ENCODE results near the gene CAV2. TPM values are rescaled to one million over a fixed set of nuclear protein-coding genes. Genes with fewer than 3 reads are reported as not detected.

The CAV2 gene
- total RNA-seq, 2 donors from 2014 or later: 81.9 to 102 TPM

DNA sequence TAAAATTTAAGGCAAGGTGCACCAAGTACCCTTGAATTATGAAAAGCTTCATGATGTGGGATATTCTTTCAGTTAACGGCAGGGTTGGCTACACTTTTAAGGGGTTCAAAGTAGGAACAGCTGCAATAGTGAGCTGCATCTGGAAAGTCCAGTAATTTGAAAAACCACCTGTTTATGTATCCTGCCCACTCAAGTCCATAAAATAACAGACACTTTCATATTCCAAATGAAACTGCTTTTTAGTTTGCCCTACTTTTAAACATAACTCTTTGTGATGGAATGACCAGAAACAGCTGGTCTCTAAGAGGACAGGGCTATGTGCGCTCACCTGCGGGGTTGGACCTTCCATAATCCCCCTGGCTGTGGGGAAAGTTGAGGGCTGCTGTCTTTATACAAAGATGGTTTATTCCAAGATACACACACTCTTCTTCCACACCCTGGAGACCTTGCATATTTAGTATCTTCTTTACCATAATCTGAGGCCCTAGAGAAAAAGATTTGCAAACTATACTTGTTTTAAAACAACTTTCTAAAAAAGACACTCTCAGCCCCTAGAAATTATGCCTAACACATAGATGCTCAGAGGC lies 32.7 kb downstream of the CAV2 start:
- no peak for DNase-seq (ENCODE audit: low spot score)
- intact Hi-C loops (cut with DNase I): no loop called here

DNA sequence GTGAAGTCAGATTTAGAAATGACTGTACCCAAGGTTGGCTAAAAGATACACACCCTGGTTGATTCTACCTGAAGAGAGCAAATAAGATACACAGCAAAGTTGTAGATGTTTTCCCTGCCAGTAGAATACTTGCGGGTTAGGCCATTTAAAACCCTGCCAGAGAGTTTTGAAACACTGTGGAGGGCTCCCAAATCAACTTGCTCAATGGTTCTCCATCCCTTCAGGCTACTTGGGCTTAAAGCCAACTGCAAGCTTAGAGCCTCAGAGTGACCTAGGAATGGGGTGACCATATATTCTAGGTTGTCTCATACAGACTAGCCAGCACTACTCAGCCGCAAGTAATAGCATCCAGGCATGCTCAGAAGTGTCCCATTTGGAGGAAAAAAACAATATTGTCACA lies 35.3 kb downstream of the CAV2 start:
- intact Hi-C loops (cut with DNase I): no loop called here
- no peak for DNase-seq (ENCODE audit: low spot score)

DNA sequence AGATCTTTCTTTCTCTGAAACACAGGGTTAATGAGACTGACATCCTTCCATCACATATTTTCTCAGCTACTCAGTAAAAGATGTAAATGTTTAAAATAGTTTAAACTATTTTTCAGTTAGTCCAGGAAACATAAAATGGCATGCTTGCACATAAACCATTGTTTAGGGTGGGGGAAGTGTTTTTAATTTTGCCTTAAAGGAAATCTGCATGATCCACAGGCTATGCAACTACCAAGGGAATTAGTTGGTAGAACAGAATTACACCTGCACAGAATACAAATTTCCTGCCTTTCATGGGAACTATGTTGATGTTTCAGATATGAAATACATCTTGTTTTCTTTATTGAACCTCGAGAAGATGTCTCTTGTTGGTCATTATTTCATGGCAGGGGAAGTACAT lies 35.9 kb downstream of the CAV2 start:
- no peak for DNase-seq (ENCODE audit: low spot score)
- intact Hi-C loops (cut with DNase I): no loop called here

DNA sequence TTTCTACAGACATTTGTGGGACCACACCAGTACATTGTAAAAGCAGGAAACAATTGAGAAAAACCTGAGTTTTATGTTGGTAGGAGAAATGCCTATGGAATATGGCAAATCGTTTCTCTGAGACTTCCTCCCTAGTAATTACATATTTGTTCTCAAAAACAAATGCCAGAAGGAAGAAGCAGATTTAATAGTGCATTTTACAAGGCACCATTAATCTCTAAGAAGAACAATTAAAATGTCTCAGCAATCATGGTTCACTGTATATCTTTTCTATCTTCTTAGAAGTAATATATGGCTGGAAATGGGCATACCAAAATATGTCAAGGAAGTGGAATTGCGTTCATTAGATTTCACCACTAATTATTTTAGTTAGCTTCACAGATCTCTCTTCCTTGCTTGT lies 38.6 kb downstream of the CAV2 start:
- intact Hi-C loops (cut with DNase I): no loop called here

DNA sequence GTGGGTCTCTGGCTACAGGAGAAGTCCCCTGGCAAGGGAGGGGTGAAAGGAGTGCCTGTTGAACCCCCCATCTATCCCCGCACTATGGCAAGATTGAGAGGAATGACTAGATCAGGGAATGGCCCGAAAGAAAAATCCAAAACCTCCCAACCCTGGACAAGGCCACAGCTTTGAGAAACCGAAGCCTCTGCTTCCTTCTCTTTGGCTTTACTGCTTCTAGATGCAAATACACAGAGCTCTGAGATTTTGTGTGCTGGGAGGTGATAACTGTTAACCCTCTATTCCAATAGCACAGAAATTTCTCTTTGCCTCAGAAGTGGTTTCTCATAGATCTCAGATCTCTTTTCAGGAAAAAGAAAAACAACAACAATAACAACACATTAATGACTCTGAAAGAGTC lies 40.3 kb downstream of the CAV2 start:
- DNase-seq (ENCODE audit: low spot score): no peak

More for the DNA sequence above, 38.6 kb downstream of the CAV2 start:
- no peak for DNase-seq (ENCODE audit: low spot score)

DNA sequence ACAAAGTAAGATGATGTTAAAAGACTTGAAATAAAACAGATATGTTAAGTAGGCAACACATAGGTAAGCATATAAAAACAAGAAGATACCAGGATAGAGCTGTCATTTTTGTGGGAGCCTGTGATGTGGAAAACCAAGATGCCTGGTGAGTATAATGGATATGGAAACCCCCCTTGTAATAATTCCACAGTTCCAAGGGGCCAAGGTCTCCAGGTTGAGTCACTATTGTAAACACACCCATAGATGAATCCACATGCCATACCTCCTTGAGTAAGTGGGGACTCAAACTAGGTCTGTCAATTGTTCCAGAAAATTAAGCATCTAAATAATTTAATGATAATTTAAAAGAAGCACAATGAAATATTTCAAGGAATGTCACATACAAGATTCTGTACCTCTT lies 41.2 kb downstream of the CAV2 start:
- intact Hi-C loops (cut with DNase I): loop anchor here in 1 of 2 donors (5.0 kb wide), 1 partner anchor 42 kb away; no protein-coding TSS in a partner anchor
- DNase-seq (ENCODE audit: low spot score): no peak

More for the DNA sequence above, 40.3 kb downstream of the CAV2 start:
- intact Hi-C loops (cut with DNase I): loop anchor here in 1 of 2 donors (5.0 kb wide), 1 partner anchor 42 kb away; no protein-coding TSS in a partner anchor

DNA sequence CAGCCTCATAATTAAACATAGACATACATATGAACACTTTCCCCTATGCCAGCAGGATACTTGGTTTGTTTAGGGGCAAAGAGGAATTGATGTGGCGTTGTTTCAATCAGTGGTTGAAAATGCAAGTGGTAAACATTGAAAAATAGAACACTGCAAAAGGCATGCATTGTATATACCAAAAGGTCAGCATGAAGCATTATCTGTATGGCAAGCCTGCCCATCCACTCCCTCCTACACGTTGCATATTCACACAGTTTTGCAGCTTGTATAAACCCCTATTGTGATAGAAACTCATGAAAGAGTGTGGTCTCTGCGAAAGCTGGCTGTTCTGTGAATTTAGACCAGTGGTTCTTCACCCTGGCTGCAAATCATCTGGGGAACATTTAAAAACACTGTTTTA lies 42.4 kb downstream of the CAV2 start:
- intact Hi-C loops (cut with DNase I): loop anchor here in 1 of 2 donors (5.0 kb wide), 1 partner anchor 40 kb away; no protein-coding TSS in a partner anchor
- no peak for DNase-seq (ENCODE audit: low spot score)

DNA sequence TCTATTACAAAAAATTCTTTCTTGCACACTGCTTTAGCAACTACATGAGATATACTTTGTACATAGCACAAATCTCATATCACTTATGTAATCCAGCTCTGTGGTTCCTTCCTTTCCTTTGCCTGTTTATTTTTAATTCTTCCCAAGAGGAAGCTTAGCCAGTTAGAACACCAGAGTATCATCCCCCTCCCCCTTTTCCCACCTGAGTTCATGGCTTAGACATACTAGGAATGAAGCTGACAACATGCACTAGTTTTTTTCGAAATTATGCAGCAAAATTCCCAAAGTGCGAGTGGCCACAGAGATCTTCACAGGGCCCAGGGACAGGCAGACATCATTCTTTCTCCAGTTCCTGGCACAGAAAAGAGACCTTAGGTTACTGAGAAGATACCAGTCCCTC lies 43.1 kb downstream of the CAV2 start:
- intact Hi-C loops (cut with DNase I): loop anchor here in 1 of 2 donors (5.0 kb wide), 1 partner anchor 40 kb away; no protein-coding TSS in a partner anchor
- no peak for DNase-seq (ENCODE audit: low spot score)

DNA sequence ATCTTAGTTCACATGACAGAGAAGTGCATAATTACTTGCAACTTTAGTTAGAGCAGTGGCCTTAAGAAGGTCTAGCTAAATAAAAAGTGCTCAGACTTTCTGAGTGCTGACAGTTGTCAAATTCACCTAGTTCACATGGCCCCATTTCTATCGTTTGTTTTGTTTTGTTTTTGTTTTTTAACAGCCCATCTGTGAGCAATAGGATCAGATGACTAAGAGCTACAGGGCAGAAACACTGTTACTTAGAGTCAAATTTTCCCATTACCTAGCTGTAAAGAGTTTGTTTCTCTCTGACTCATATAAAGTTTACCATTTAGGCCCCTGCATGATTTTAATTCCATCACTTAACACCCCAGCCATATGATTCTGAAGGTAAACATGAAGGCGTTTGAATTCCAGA lies 44.1 kb downstream of the CAV2 start:
- intact Hi-C loops (cut with DNase I): loop anchor here in 1 of 2 donors (5.0 kb wide), 1 partner anchor 39 kb away; no protein-coding TSS in a partner anchor
- no peak for DNase-seq (ENCODE audit: low spot score)

DNA sequence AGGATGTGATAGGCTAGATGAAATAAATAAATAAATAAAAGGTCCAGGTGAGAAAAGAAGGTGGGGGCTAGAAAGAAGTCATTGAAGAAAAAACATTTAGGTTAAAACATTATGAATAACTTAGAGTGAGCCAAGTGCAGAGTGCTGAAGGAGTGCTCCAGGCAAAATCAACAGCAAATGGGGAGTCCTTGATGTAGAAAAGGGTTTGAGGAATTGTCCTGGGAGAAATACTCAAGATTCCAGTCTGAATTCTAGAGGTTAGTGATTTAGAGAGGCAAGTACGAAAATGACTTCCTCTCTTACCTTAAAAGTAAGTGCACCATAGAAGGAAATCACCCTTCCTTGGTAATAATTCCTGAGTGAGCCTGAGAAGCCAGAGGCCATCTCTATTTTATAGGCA lies 44.9 kb downstream of the CAV2 start:
- intact Hi-C loops (cut with DNase I): loop anchor here in 1 of 2 donors (5.0 kb wide), 1 partner anchor 38 kb away; no protein-coding TSS in a partner anchor
- no peak for DNase-seq (ENCODE audit: low spot score)

DNA sequence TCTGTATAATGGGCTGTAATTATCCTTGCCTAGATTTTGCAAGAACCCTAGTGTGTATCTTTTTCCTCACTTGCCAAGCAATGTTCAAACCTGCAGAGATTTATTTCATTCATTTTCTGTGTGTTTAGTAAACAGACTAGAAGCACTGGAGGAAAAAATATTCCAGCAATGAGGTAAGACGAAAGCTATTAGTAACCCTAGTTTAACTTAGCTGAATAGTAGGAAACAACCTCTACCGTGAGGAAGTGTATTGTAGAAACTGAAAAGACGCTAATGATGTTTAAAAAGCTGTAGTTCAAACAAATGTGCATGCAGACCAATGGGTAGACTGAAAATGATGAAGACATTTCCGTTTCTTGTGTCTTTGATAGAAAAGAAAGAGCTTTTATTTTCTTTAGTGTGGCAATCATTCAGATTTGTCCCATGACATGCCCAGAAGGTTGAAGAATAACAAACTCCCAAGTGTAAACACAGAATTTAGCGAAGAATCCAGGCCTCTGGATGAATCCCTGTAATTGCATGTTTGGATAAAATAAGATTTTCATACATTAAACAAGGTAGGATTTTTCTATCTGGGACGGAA lies 46.0 kb downstream of the CAV2 start:
- DNase-seq (ENCODE audit: low spot score): no peak
- intact Hi-C loops (cut with DNase I): loop anchor here in 1 of 2 donors (1.0 kb wide), 1 partner anchor 30 kb away; no protein-coding TSS in a partner anchor

DNA sequence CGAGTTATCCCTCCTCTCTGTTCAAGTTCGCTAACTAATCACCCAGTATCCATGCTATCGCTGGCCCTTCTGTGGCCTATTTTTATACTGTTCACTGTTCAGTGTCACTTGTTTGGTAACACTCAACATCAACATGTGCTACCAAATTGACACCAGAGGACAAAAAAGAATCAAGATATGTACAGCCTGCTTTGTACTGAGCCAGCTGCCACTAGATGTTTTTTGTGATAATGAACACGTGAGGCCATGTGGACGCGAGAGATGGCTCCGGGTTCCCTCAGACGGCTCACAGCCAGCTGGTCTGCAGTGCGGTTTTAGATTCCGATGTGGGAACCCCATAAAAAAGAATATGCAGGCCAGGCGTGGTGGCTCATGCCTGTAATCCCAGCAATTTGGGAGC lies 46.5 kb downstream of the CAV2 start:
- intact Hi-C loops (cut with DNase I): no loop called here
- DNase-seq (ENCODE audit: low spot score): no peak

DNA sequence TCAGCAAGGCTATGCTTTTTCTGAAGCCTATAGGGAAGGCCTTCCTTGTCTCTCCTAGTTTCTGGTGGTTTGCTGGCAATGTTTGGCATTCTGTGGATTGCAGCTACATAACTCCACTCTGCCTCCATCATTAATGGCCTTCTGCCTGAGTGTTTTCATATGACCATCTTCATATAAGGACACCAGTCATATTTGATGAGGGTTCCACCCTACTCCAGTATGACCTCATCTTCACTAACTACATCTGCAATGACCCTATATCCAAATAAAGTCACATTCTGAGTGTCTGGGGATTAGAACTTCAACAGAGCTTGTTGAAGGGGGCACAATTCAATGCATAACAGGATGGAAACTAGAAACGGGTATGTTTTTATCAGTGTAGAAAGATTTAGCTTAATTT lies 47.4 kb downstream of the CAV2 start:
- no peak for DNase-seq (ENCODE audit: low spot score)
- intact Hi-C loops (cut with DNase I): no loop called here

DNA sequence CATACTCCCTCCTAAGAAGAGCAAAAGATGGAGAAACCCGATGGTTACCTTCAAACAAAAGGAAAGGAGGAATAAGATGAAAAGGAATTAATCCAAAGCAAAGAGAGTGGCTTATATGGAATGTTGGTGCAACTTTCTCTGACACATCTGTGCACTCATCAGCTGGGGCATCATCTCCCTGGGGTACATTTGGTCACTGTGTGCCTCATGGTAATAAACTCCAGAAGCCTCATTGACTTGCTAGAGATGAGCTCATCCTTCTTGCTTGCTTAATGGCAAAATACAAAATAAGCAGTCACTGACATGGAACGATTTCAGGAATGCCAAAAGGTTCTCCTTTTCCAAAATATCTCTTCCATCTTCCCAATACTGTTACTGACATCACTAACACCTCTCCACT lies 47.8 kb downstream of the CAV2 start:
- intact Hi-C loops (cut with DNase I): no loop called here
- DNase-seq (ENCODE audit: low spot score): no peak

DNA sequence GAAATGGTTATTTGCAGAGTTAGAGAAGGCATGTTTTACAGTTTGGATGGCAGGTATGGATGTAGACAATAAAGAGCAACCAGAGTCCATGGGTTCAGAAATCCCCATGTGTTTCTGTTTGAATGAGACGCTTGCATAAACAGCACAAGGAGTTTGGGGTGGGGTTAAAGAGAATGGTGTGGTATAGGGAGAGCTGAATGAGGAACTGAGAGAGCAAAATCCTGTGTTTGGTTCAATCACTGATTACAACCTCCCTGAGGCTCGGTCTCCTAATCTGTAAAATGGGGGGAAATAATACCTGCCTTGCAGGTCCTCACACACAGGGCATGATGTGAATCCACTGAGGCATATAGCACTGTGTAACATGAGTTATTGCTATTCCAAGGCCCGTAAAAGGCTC lies 49.0 kb downstream of the CAV2 start:
- no peak for DNase-seq (ENCODE audit: low spot score)
- intact Hi-C loops (cut with DNase I): no loop called here

DNA sequence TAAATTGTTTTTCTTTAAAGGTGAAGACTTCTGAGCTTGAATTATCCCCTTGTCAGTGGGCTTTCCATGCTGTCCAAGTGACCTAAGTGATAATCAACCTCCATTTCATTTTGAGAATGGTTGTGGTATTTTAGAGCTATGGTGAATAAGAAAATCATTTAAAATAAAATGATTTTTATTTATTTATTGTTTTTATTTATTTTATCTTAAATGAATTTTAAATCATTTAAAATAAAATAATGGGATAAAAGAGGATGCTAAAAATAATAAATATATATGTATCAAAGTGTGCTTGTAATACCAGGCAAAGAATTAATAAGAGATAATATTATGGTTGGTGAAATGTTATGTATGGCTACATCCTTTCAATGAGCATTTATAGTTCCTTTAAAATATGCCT lies 49.8 kb downstream of the CAV2 start:
- intact Hi-C loops (cut with DNase I): no loop called here
- no peak for DNase-seq (ENCODE audit: low spot score)

DNA sequence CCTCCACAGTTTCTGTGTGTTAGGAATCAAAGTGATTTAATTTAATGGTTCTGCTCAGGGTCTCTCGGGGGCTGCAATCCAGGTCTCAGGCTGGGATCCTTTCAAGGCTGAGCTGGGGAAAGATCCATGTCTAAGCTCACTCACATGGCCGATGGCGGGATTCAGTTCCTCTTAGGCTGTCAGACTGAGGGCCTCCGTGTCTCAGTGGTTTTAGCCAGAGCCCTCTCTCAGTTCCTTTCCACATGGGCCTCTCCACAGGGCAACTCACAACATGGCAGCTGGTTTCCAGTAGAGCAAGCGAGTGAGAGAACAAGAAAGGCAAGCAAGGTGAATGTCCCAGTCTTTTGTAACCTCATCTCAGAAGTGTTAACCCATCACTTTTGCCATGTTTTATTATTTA lies 52.2 kb downstream of the CAV2 start:
- intact Hi-C loops (cut with DNase I): no loop called here
- DNase-seq (ENCODE audit: low spot score): no peak

DNA sequence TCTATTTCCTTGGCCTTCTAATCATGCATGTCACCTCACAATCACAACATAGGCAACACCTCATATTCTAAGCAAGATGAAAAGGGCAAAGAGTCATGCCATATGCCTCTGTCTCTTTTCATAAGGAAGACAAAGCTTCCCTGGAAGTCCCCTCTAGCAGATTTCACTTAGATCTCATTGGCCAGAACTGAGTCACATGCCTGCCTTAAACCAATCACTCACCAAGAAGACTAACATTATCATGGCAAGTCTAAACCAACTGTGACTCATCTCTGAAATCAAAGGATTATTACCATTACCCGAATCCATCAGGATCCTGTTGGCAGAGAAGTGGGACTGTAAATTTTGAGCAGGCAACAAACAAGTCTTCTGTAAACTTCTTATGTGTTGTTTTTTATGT lies 53.1 kb downstream of the CAV2 start:
- DNase-seq (ENCODE audit: low spot score): no peak
- intact Hi-C loops (cut with DNase I): no loop called here

DNA sequence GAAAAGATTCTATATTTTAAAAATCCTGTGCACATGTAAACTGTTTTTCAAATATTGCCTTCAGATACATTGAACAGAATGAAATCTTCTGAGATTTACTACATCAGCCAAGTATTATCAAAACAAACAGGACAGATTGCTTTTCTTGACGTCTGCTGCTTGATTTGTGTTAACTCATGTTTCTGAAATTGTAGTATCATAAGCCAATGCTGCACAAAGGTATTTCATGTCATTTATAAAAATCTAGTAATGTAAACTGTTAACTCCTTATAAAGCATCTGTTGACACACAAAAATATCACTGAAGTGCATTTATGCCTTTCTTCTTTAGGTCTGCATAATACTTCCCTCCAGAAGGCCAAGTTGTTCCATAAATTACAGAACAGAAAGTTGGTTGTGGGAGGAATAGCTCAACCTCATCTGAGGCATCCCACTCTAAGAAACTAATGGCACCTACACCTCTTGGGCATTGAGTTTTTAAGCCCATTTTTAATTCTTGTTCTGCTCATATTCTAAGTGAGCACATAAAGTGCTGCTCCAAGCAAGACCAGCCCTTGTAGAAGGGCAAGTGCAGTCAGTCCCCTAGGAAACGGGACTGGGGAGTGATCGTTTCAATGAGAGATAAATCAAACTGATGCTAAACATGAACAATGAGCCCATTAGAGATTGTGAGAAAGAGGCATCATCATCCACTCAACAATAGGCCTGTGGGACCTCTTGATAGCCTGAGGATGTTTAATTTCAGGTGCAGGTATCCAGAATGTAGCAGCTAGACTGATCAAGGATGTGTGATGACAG lies 53.8 kb downstream of the CAV2 start:
- no peak for DNase-seq (ENCODE audit: low spot score)
- intact Hi-C loops (cut with DNase I): no loop called here

DNA sequence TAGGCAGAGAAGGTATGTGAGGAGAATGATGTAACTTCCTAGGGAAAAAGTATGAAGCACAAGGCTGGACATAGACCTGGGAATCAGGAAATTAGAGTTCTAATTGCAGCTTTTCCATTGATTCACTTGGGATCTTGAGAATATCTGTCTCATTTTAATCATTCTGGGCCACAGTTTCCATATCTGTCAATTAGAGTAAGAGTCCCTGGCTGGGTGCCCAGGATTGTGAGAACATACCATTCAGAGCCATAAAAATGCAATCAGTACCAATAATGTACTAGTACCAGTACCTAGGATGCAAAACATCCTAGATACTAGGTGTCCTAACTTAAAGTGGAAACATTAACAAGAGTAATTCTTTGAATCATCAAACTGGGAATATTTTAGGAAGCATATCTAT lies 54.9 kb downstream of the CAV2 start:
- DNase-seq (ENCODE audit: low spot score): no peak
- intact Hi-C loops (cut with DNase I): no loop called here
